Measurements from ENCODE around the gene ETDC.
"Not testable (repeated sequence)": the region's sequence is repeated elsewhere in the genome, so short reads cannot be mapped to it uniquely, and the experiment has no call there.

The ETDC gene

GRCh38 chrX:135309430-135309923 is at the start of gene ETDC:
Gene ETDC, plus strand, starts transcription at chrX:135309480. Its CDS starts 0 bp downstream, at chrX:135309480.
- in situ Hi-C loops (cut with HindIII; ENCODE audit: low sequenced_read_pairs): no loop called here

GRCh38 chrX:135260976-135261375 is 48.3 kb upstream of the ETDC start:
- in situ Hi-C loops (cut with HindIII; ENCODE audit: low sequenced_read_pairs): not testable (repeated sequence)

- in situ Hi-C loops (cut with HindIII; ENCODE audit: low sequenced_read_pairs): not testable (repeated sequence)
Observed at GRCh38 chrX:135263376-135263775, 45.9 kb upstream of the ETDC start.

- in situ Hi-C loops (cut with HindIII; ENCODE audit: low sequenced_read_pairs): no loop called here
Observed at GRCh38 chrX:135264206-135264605, 45.1 kb upstream of the ETDC start.

GRCh38 chrX:135273162-135273561 is 36.1 kb upstream of the ETDC start:
- in situ Hi-C loops (cut with HindIII; ENCODE audit: low sequenced_read_pairs): no loop called here

GRCh38 chrX:135275973-135276372 is 33.3 kb upstream of the ETDC start:
- in situ Hi-C loops (cut with HindIII; ENCODE audit: low sequenced_read_pairs): no loop called here

GRCh38 chrX:135287266-135287823 is 21.9 kb upstream of the ETDC start:
- in situ Hi-C loops (cut with HindIII; ENCODE audit: low sequenced_read_pairs): no loop called here

GRCh38 chrX:135295238-135295943 is 13.9 kb upstream of the ETDC start:
- in situ Hi-C loops (cut with HindIII; ENCODE audit: low sequenced_read_pairs): no loop called here

GRCh38 chrX:135295944-135296305 is 13.4 kb upstream of the ETDC start:
- in situ Hi-C loops (cut with HindIII; ENCODE audit: low sequenced_read_pairs): no loop called here

GRCh38 chrX:135302269-135302873 is 6.9 kb upstream of the ETDC start:
- in situ Hi-C loops (cut with HindIII; ENCODE audit: low sequenced_read_pairs): no loop called here

GRCh38 chrX:135304741-135305140 is 4.5 kb upstream of the ETDC start:
- in situ Hi-C loops (cut with HindIII; ENCODE audit: low sequenced_read_pairs): no loop called here

GRCh38 chrX:135307171-135307570 is 2.1 kb upstream of the ETDC start:
- in situ Hi-C loops (cut with HindIII; ENCODE audit: low sequenced_read_pairs): no loop called here

GRCh38 chrX:135308345-135308855 is 880 bp upstream of the ETDC start:
- in situ Hi-C loops (cut with HindIII; ENCODE audit: low sequenced_read_pairs): no loop called here

GRCh38 chrX:135315864-135316263 is 6.6 kb downstream of the ETDC start:
- in situ Hi-C loops (cut with HindIII; ENCODE audit: low sequenced_read_pairs): no loop called here

- in situ Hi-C loops (cut with HindIII; ENCODE audit: low sequenced_read_pairs): no loop called here
Observed at GRCh38 chrX:135324463-135324862, 15.2 kb downstream of the ETDC start.

GRCh38 chrX:135325036-135325818 is 15.9 kb downstream of the ETDC start:
- in situ Hi-C loops (cut with HindIII; ENCODE audit: low sequenced_read_pairs): not testable (repeated sequence)

- in situ Hi-C loops (cut with HindIII; ENCODE audit: low sequenced_read_pairs): no loop called here
Observed at GRCh38 chrX:135327299-135327698, 18.0 kb downstream of the ETDC start.

GRCh38 chrX:135328421-135329005 is 19.2 kb downstream of the ETDC start:
- in situ Hi-C loops (cut with HindIII; ENCODE audit: low sequenced_read_pairs): no loop called here

- in situ Hi-C loops (cut with HindIII; ENCODE audit: low sequenced_read_pairs): no loop called here
Observed at GRCh38 chrX:135330706-135331105, 21.4 kb downstream of the ETDC start.

GRCh38 chrX:135331525-135331924 is 22.2 kb downstream of the ETDC start:
- in situ Hi-C loops (cut with HindIII; ENCODE audit: low sequenced_read_pairs): no loop called here

GRCh38 chrX:135340831-135341230 is 31.6 kb downstream of the ETDC start:
- in situ Hi-C loops (cut with HindIII; ENCODE audit: low sequenced_read_pairs): no loop called here

Data from DLD1 (cell line).